HCT116 (cell line): ENCODE data around the gene PDE10A. TPM values are rescaled to one million over a fixed set of nuclear protein-coding genes. Genes with fewer than 3 reads are reported as not detected.

ENCODE experiments used
- ATAC-seq: fragments of 200-7000 bp; cut with Tn5 transposase; 2 replicates; pipeline ENCODE4 v1.9.1; 2020; ENCODE audit warnings: mild to moderate bottlenecking, moderate library complexity
- BruUV-seq: library from RNA; stranded (reverse); fragments of 400-500 nt; replicated peaks from 2 replicates; lab custom pipeline; 2021; lab: Mats Ljungman, UMichigan
- CTCF ChIA-PET: fragments of 300-600 bp; sonication (Branson Sonifier 250); formaldehyde crosslinking; loops from one replicate; lab custom pipeline; 2021; ENCODE audit warnings: antibody characterized with exemption; lab: Charles Lee
- POLR2A ChIA-PET: fragments of 300-600, 350-600 bp; sonication (Branson Sonifier 250); formaldehyde crosslinking; loops from one replicate; lab custom pipeline; 2021; ENCODE audit warnings: antibody characterized with exemption; lab: Charles Lee
- RAD21 ChIA-PET, 2 experiments: fragments of 300-600 bp; sonication (Branson Sonifier 250); formaldehyde crosslinking; loops; one replicate each; lab custom pipeline; 2023; ENCODE audit warnings: low total read pairs in 2 of 2; ENCODE audit not compliant: uncharacterized antibody in 2 of 2, unreplicated experiment in 2 of 2, low non-redundant PET in 1 of 2; lab: Charles Lee
- DNase-seq: peaks from one replicate; pipeline ENCODE4 v3.0.0-alpha.2; 2010; ENCODE audit warnings: low read depth, low spot score
- H2AFZ ChIP-seq: fragments of 200-600 bp; shearing (Covaris generic), sonication (generic); 2 replicates; pipeline ENCODE4 v1.6.1; 2017; ENCODE audit warnings: low read depth, mixed run types, mixed read lengths, antibody characterized with exemption, low read length; ENCODE audit not compliant: poor library complexity, severe bottlenecking
- H3K27ac ChIP-seq: 2 replicates; pipeline ENCODE4 v1.5.1; 2012; ENCODE audit warnings: low read depth, low read length
- H3K27me3 ChIP-seq: fragments of 200-600 bp; sonication (generic); 2 replicates; pipeline ENCODE4 v1.6.1; 2016; ENCODE audit warnings: mixed run types, low read length, mixed read lengths; ENCODE audit not compliant: insufficient read depth
- H3K36me3 ChIP-seq, 2 experiments: fragments of 200-500 bp in 1 of 2; fragments of 200-600 bp in 1 of 2; sonication (Bioruptor generic) in 1 of 2; sonication (generic) in 1 of 2; 2 replicates each; pipeline versions ENCODE4 v1.5.1 to v1.6.1; 2014 to 2016; ENCODE audit warnings: low read length in 2 of 2, inconsistent platforms in 1 of 2, mixed read lengths in 1 of 2, mixed run types in 1 of 2; ENCODE audit not compliant: insufficient read depth in 2 of 2, control insufficient read depth in 1 of 2
- H3K4me1 ChIP-seq, 2 experiments: fragments of 200-600 bp in 1 of 2; sonication (generic) in 1 of 2; 2 replicates each; pipeline versions ENCODE4 v1.5.1 to v1.6.1; 2012 to 2017; ENCODE audit warnings: low read length in 2 of 2, inconsistent platforms in 1 of 2, mild to moderate bottlenecking in 1 of 2, mixed read lengths in 1 of 2, mixed run types in 1 of 2, moderate library complexity in 1 of 2; ENCODE audit not compliant: insufficient read depth in 2 of 2, control insufficient read depth in 1 of 2
- H3K4me2 ChIP-seq: fragments of 200-600 bp; sonication (generic); 2 replicates; pipeline ENCODE4 v1.6.1; 2017; ENCODE audit warnings: mixed run types, low read length, mixed read lengths
- H3K4me3 ChIP-seq, 2 experiments: fragments of 200-600 bp in 1 of 2; sonication (generic) in 1 of 2; replicated peaks in 1 of 2; 2 replicates each; pipeline ENCODE4 v1.5.1; 2011 to 2016; ENCODE audit warnings: low read length in 2 of 2, control low read depth in 1 of 2, low read depth in 1 of 2, mild to moderate bottlenecking in 1 of 2, mixed read lengths in 1 of 2, mixed run types in 1 of 2
- H3K79me2 ChIP-seq: fragments of 200-600 bp; sonication (generic); 2 replicates; pipeline ENCODE4 v1.6.1; 2017; ENCODE audit warnings: mild to moderate bottlenecking, mixed run types, low read length, moderate library complexity, mixed read lengths; ENCODE audit not compliant: insufficient read depth
- H3K9ac ChIP-seq: fragments of 200-600 bp; sonication (generic); 2 replicates; pipeline ENCODE4 v1.6.1; 2016; ENCODE audit warnings: low read length, mixed read lengths
- H3K9me2 ChIP-seq: fragments of 200-600 bp; sonication (generic), shearing (Covaris generic); 2 replicates; pipeline ENCODE4 v1.6.1; 2017; ENCODE audit warnings: mixed run types, mild to moderate bottlenecking, moderate library complexity; ENCODE audit not compliant: insufficient read depth
- H3K9me3 ChIP-seq, 2 experiments: fragments of 200-500 bp in 1 of 2; fragments of 200-600 bp in 1 of 2; sonication (Bioruptor generic) in 1 of 2; sonication (generic) in 1 of 2; 2 replicates each; pipeline ENCODE4 v1.6.1; 2014 to 2017; ENCODE audit warnings: low read length in 2 of 2, mixed read lengths in 2 of 2, inconsistent platforms in 1 of 2, low read depth in 1 of 2, mild to moderate bottlenecking in 1 of 2, mixed run types in 1 of 2, moderate library complexity in 1 of 2; ENCODE audit not compliant: control insufficient read depth in 1 of 2, insufficient read depth in 1 of 2
- H4K20me1 ChIP-seq: fragments of 200-600 bp; sonication (generic), shearing (Covaris generic); 2 replicates; pipeline ENCODE4 v1.6.1; 2017; ENCODE audit warnings: mixed run types, mild to moderate bottlenecking, moderate library complexity; ENCODE audit not compliant: insufficient read depth
- CBX3 ChIP-seq: IDR thresholded peaks from 2 replicates; pipeline ENCODE4 v1.6.1; 2012; ENCODE audit warnings: low read depth
- CEBPB ChIP-seq: IDR thresholded peaks from 2 replicates; pipeline ENCODE4 v1.6.1; 2012; ENCODE audit warnings: low read depth
- EGR1 ChIP-seq: IDR thresholded peaks from 2 replicates; pipeline ENCODE4 v1.6.1; 2012; ENCODE audit warnings: low read depth
- ELF1 ChIP-seq: IDR thresholded peaks from 2 replicates; pipeline ENCODE4 v1.6.1; 2012; ENCODE audit warnings: low read depth, borderline replicate concordance
- EZH2 ChIP-seq: fragments of 200-600 bp; sonication (generic); IDR thresholded peaks from 2 replicates; pipeline ENCODE4 v1.6.1; 2017; ENCODE audit warnings: antibody characterized with exemption, mixed run types
- EZH2phosphoT487 ChIP-seq: fragments of 200-600 bp; IDR thresholded peaks from 2 replicates; pipeline ENCODE4 v1.6.1; 2018; ENCODE audit warnings: antibody characterized with exemption, borderline replicate concordance
- FOSL1 ChIP-seq: IDR thresholded peaks from 2 replicates; pipeline ENCODE4 v1.6.1; 2012; ENCODE audit warnings: low read depth
- JUND ChIP-seq: IDR thresholded peaks from 2 replicates; pipeline ENCODE4 v1.6.1; 2012
- POLR2A ChIP-seq: IDR thresholded peaks from 2 replicates; pipeline ENCODE4 v1.7.0; 2011; ENCODE audit warnings: borderline replicate concordance; ENCODE audit not compliant: insufficient read depth, insufficient read length; ENCODE audit errors: extremely low read depth
- POLR2AphosphoS5 ChIP-seq: IDR thresholded peaks from 2 replicates; pipeline ENCODE4 v1.6.1; 2011; ENCODE audit warnings: mild to moderate bottlenecking, low read depth, low read length, moderate library complexity
- RAD21 ChIP-seq: IDR thresholded peaks from 2 replicates; pipeline ENCODE4 v1.6.1; 2012; ENCODE audit warnings: low read depth, mild to moderate bottlenecking
- SRF ChIP-seq: IDR thresholded peaks from 2 replicates; pipeline ENCODE4 v1.6.1; 2012; ENCODE audit warnings: low read depth
- TCF7L2 ChIP-seq: IDR thresholded peaks from 2 replicates; pipeline ENCODE4 v1.7.0; 2011; ENCODE audit warnings: borderline replicate concordance, inconsistent platforms; ENCODE audit not compliant: insufficient read depth, insufficient read length; ENCODE audit errors: extremely low read depth
- YY1 ChIP-seq: IDR thresholded peaks from 2 replicates; pipeline ENCODE4 v1.6.1; 2011; ENCODE audit warnings: low read length, low read depth, moderate library complexity, mild to moderate bottlenecking; ENCODE audit not compliant: insufficient replicate concordance; ENCODE audit errors: extremely low read depth
- ZFX ChIP-seq: fragments of 450-650 bp; IDR thresholded peaks from 2 replicates; pipeline ENCODE4 v1.6.1; 2017
- ZNF274 ChIP-seq: fragments of 200-500 bp; sonication (Bioruptor generic); IDR thresholded peaks from 2 replicates; pipeline ENCODE4 v1.6.1; 2014; ENCODE audit warnings: mild to moderate bottlenecking, low read depth, low read length, inconsistent platforms
- intact Hi-C: fragments of 100-400 bp; cut with micrococcal nuclease; formaldehyde crosslinking; loops from 2 replicates; pipeline ENCODE4 v1.10.0; 2022
- total RNA-seq: library from RNA; stranded (reverse); gene quantifications from one replicate; pipeline ENCODE4 v1.2.1, GENCODE V29; 2021; ENCODE audit not compliant: unreplicated experiment
- TF ChIP-seq, protein P1 (sequence below): IDR thresholded peaks from 2 replicates; pipeline ENCODE4 v1.6.1; 2012
- TF ChIP-seq, protein P2 (sequence below): IDR thresholded peaks from 2 replicates; pipeline ENCODE4 v1.6.1; 2012; ENCODE audit warnings: low read depth
- TF ChIP-seq, protein P3 (sequence below): IDR thresholded peaks from 2 replicates; pipeline ENCODE4 v1.6.1; 2012

Gene PDE10A
- total RNA-seq, 1 experiment from 2014 or later = 0.37 TPM

DNA sequence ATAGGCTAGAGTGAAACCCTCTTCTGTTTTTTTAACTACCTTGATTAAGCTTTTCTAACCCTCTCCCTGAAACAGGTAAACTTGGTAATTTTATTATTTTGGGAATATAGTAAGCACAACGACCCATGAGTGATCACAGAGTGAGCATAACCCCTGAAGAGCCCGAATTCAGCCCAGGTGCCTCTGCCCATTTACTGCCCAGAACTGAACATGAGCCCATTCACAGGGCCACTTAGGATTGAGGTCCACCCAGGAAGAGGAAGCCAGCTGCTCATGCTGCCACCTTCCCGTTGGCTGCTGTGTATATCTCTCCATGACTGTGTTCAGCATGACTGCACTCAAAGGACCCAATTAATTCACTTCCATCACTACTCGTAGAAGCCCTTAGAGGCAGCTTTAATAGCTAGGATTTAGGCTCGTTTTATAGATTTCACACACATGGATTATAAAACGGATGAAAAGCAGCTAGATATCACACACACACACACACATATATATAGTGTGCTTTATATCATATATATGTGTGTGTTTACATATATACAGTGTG lies 8.3 kb upstream of the PDE10A start:
- ChIA-PET RAD21 (no interaction called here), POLR2A (no interaction called here), CTCF (no interaction called here)
- DNase-seq = no peak
- ATAC-seq = no peak
- no peak for TF ChIP-seq EZH2phosphoT487
- TF ChIP-seq EGR1 = no peak
- no peak for TF ChIP-seq TCF7L2
- no peak for TF ChIP-seq RAD21
- no peak for TF ChIP-seq CEBPB
- no peak for TF ChIP-seq ZNF274
- TF ChIP-seq, protein P1, sequence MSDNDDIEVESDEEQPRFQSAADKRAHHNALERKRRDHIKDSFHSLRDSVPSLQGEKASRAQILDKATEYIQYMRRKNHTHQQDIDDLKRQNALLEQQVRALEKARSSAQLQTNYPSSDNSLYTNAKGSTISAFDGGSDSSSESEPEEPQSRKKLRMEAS = no peak
- TF ChIP-seq JUND = no peak
- TF ChIP-seq ELF1 = no peak
- no peak for TF ChIP-seq POLR2AphosphoS5
- TF ChIP-seq EZH2 = no peak
- TF ChIP-seq, protein P2, sequence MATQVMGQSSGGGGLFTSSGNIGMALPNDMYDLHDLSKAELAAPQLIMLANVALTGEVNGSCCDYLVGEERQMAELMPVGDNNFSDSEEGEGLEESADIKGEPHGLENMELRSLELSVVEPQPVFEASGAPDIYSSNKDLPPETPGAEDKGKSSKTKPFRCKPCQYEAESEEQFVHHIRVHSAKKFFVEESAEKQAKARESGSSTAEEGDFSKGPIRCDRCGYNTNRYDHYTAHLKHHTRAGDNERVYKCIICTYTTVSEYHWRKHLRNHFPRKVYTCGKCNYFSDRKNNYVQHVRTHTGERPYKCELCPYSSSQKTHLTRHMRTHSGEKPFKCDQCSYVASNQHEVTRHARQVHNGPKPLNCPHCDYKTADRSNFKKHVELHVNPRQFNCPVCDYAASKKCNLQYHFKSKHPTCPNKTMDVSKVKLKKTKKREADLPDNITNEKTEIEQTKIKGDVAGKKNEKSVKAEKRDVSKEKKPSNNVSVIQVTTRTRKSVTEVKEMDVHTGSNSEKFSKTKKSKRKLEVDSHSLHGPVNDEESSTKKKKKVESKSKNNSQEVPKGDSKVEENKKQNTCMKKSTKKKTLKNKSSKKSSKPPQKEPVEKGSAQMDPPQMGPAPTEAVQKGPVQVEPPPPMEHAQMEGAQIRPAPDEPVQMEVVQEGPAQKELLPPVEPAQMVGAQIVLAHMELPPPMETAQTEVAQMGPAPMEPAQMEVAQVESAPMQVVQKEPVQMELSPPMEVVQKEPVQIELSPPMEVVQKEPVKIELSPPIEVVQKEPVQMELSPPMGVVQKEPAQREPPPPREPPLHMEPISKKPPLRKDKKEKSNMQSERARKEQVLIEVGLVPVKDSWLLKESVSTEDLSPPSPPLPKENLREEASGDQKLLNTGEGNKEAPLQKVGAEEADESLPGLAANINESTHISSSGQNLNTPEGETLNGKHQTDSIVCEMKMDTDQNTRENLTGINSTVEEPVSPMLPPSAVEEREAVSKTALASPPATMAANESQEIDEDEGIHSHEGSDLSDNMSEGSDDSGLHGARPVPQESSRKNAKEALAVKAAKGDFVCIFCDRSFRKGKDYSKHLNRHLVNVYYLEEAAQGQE = no peak
- TF ChIP-seq ZFX = no peak
- no peak for TF ChIP-seq SRF
- no peak for TF ChIP-seq CBX3
- TF ChIP-seq YY1 = no peak
- TF ChIP-seq FOSL1 = no peak
- TF ChIP-seq POLR2A = no peak
- TF ChIP-seq, protein P3, sequence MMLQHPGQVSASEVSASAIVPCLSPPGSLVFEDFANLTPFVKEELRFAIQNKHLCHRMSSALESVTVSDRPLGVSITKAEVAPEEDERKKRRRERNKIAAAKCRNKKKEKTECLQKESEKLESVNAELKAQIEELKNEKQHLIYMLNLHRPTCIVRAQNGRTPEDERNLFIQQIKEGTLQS = no peak
- Histone ChIP-seq H3K27me3 (no peaks in the 10 kb centered on the region), H2AFZ (no peak overlapping the region), H3K4me3 (no peak overlapping the region), H3K79me2 (no peaks in the 10 kb centered on the region), H3K36me3 (no peaks in the 10 kb centered on the region), H3K27ac (no peak overlapping the region), H3K9me2 (no peaks in the 10 kb centered on the region), H3K4me2 (no peak overlapping the region), H3K9me3 (no peaks in the 10 kb centered on the region), H3K4me1 (no peaks in the 10 kb centered on the region), H4K20me1 (no peaks in the 10 kb centered on the region), H3K9ac (no peak overlapping the region)
- intact Hi-C loops = no loop called here
- BruUV-seq = no TSS peak
